HG03378 (cell line): ENCODE measurements around the gene CATSPER1.

ENCODE experiments used
- ATAC-seq: cut with Tn5 transposase; IDR thresholded peaks from one replicate; pipeline ENCODE4 v1.9.1; 2021; ENCODE audit warnings: mild to moderate bottlenecking, moderate library complexity; ENCODE audit not compliant: unreplicated experiment

CATSPER1 gene

GRCh38 chr11:65973439-65974110, 52.7 kb downstream of the CATSPER1 start:
- ATAC-seq: no peak

GRCh38 chr11:65972116-65972515, 54.2 kb downstream of the CATSPER1 start:
- no peak for ATAC-seq

GRCh38 chr11:65968600-65969482, 57.4 kb downstream of the CATSPER1 start:
- no peak for ATAC-seq

- no peak for ATAC-seq
Measured at GRCh38 chr11:65967329-65967934, 58.8 kb downstream of the CATSPER1 start.
